KMS-11 (cell line): Measurements from ENCODE around the gene TCF4.

Experiments used
- H2AFZ ChIP-seq: fragments of 200-600 bp; sonication (generic); 2 replicates; pipeline ENCODE4 v1.6.1; 2016; ENCODE audit warnings: antibody characterized with exemption, mixed run types, low read depth
- H3K27ac ChIP-seq: fragments of 200-600 bp; sonication (generic); 2 replicates; pipeline ENCODE4 v1.6.1; 2016; ENCODE audit warnings: mild to moderate bottlenecking, mixed run types
- H3K27me3 ChIP-seq: fragments of 200-600 bp; sonication (generic); 2 replicates; pipeline ENCODE4 v1.6.1; 2017; ENCODE audit warnings: mild to moderate bottlenecking, low read depth, mixed run types, moderate library complexity; ENCODE audit not compliant: insufficient read depth
- H3K36me3 ChIP-seq: fragments of 200-600 bp; sonication (generic); 2 replicates; pipeline ENCODE4 v1.6.1; 2017; ENCODE audit warnings: mild to moderate bottlenecking, mixed run types; ENCODE audit not compliant: insufficient read depth
- H3K4me1 ChIP-seq: fragments of 200-600 bp; sonication (generic); 2 replicates; pipeline ENCODE4 v1.6.1; 2016; ENCODE audit warnings: mild to moderate bottlenecking, low read depth, mixed run types; ENCODE audit not compliant: poor library complexity, severe bottlenecking
- H3K4me2 ChIP-seq: fragments of 200-600 bp; sonication (generic); 2 replicates; pipeline ENCODE4 v1.7.0; 2016; ENCODE audit warnings: mild to moderate bottlenecking, mixed run types
- H3K4me3 ChIP-seq: fragments of 200-600 bp; sonication (generic); IDR thresholded peaks from 2 replicates; pipeline ENCODE4 v1.6.1; 2017; ENCODE audit warnings: low read depth, low read length, mixed read lengths; ENCODE audit not compliant: insufficient read depth
- H3K79me2 ChIP-seq: fragments of 200-600 bp; sonication (generic); 2 replicates; pipeline ENCODE4 v1.6.1; 2016; ENCODE audit warnings: low read depth, mixed run types; ENCODE audit not compliant: insufficient read depth
- H3K9ac ChIP-seq: fragments of 200-600 bp; sonication (generic); 2 replicates; pipeline ENCODE4 v1.6.1; 2016; ENCODE audit warnings: mild to moderate bottlenecking, mixed run types
- H4K20me1 ChIP-seq: fragments of 200-600 bp; sonication (generic); 2 replicates; pipeline ENCODE4 v1.6.1; 2016; ENCODE audit warnings: mild to moderate bottlenecking, mixed run types; ENCODE audit not compliant: insufficient read depth
- CTCF ChIP-seq: fragments of 200-600 bp; sonication (generic); conservative IDR thresholded peaks from 2 replicates; pipeline ENCODE4 v1.6.1; 2017; ENCODE audit warnings: low read depth, mild to moderate bottlenecking, antibody characterized with exemption, low read length, moderate library complexity, mixed read lengths

The TCF4 gene

GRCh38 chr18:55349685-55350084, 238.3 kb downstream of the TCF4 start:
- Histone ChIP-seq H2AFZ (no peak overlapping the region), H3K27ac (no peak overlapping the region), H3K9ac (no peak overlapping the region), H3K4me2 (no peak overlapping the region), H3K4me3 (no peak overlapping the region), H3K36me3 (no peaks in the 10 kb centered on the region), H3K79me2 (no peaks in the 10 kb centered on the region), H3K27me3 (no peaks in the 10 kb centered on the region), H4K20me1 (no peaks in the 10 kb centered on the region), H3K4me1 (peaks cover 5% of the 10 kb centered on the region)
- no peak for TF ChIP-seq CTCF

GRCh38 chr18:55346961-55347740, 240.8 kb downstream of the TCF4 start:
- TF ChIP-seq CTCF = no peak
- H3K79me2 ChIP-seq = no peaks in the 10 kb centered on the region
- H3K4me2 ChIP-seq = no peak overlapping the region
- H3K27ac ChIP-seq = no peak overlapping the region
- H3K4me3 ChIP-seq = no peak overlapping the region
- H3K36me3 ChIP-seq = no peaks in the 10 kb centered on the region
- H4K20me1 ChIP-seq = no peaks in the 10 kb centered on the region
- H3K9ac ChIP-seq = no peak overlapping the region
- no peaks in the 10 kb centered on the region for H3K27me3 ChIP-seq
- no peak overlapping the region for H2AFZ ChIP-seq
- H3K4me1 ChIP-seq = peaks cover 4% of the 10 kb centered on the region

- Histone ChIP-seq H3K79me2 (no peaks in the 10 kb centered on the region), H4K20me1 (no peaks in the 10 kb centered on the region), H3K9ac (no peak overlapping the region), H3K27me3 (no peaks in the 10 kb centered on the region), H3K36me3 (no peaks in the 10 kb centered on the region), H3K4me1 (peaks cover 4% of the 10 kb centered on the region), H3K4me3 (no peak overlapping the region), H3K27ac (no peak overlapping the region), H2AFZ (no peak overlapping the region), H3K4me2 (no peak overlapping the region)
- TF ChIP-seq CTCF = no peak
Measured at GRCh38 chr18:55346387-55346786, 241.6 kb downstream of the TCF4 start.

- H4K20me1 ChIP-seq = no peaks in the 10 kb centered on the region
- no peak overlapping the region for H3K4me2 ChIP-seq
- no peak overlapping the region for H2AFZ ChIP-seq
- no peak for TF ChIP-seq CTCF
- no peak overlapping the region for H3K9ac ChIP-seq
- no peak overlapping the region for H3K27ac ChIP-seq
- no peaks in the 10 kb centered on the region for H3K27me3 ChIP-seq
- H3K4me3 ChIP-seq = no peak overlapping the region
- H3K36me3 ChIP-seq = no peaks in the 10 kb centered on the region
- H3K4me1 ChIP-seq = peaks cover 2% of the 10 kb centered on the region
- no peaks in the 10 kb centered on the region for H3K79me2 ChIP-seq
Measured at GRCh38 chr18:55345103-55345950, 242.7 kb downstream of the TCF4 start.
